ENCODE data around the gene CCDC54.
A peak's percentile ranks its signal among the peaks of the same experiment; 100 is the strongest.

The CCDC54 gene

GRCh38 chr3:107413264-107413663, 36.0 kb downstream of the CCDC54 start:
- no peak for DNase-seq (ENCODE audit: extremely low spot score)
- CTCF ChIA-PET: interaction anchor here (0.6 kb wide), 1 partner anchor 8 kb away, joined by 3 read pairs; no protein-coding TSS in a partner anchor
- POLR2A ChIA-PET: no interaction called here
- TF ChIP-seq LEF1 (IDR thresholded peaks at IDR 0.05; ENCODE audit: borderline replicate concordance): no peak

GRCh38 chr3:107414325-107414964, 37.2 kb downstream of the CCDC54 start:
- POLR2A ChIA-PET: no interaction called here
- TF ChIP-seq SUZ12 (IDR thresholded peaks at IDR 0.05) (no peak), NFRKB (IDR thresholded peaks at IDR 0.05) (no peak), HDGF (IDR thresholded peaks at IDR 0.05; ENCODE audit: borderline replicate concordance) (no peak), SP1 (IDR thresholded peaks at IDR 0.05) (no peak)
- DNase-seq (ENCODE audit: extremely low spot score): no peak
- CTCF ChIA-PET: no interaction called here

GRCh38 chr3:107416138-107416537, 38.9 kb downstream of the CCDC54 start:
- TF ChIP-seq FOXK2 (IDR thresholded peaks at IDR 0.05) (no peak), SP1 (IDR thresholded peaks at IDR 0.05) (no peak), BHLHE40 (IDR thresholded peaks at IDR 0.05; ENCODE audit: borderline replicate concordance) (no peak), FOXA1 (IDR thresholded peaks at IDR 0.05) (no peak), TARDBP (IDR thresholded peaks at IDR 0.05) (no peak), ELF4 (IDR thresholded peaks at IDR 0.05) (no peak), FOXM1 (IDR thresholded peaks at IDR 0.05; ENCODE audit: borderline replicate concordance) (no peak), HDGF (IDR thresholded peaks at IDR 0.05; ENCODE audit: borderline replicate concordance) (no peak), LEF1 (IDR thresholded peaks at IDR 0.05; ENCODE audit: borderline replicate concordance) (no peak), PKNOX1 (IDR thresholded peaks at IDR 0.05) (no peak), ZNF384 (IDR thresholded peaks at IDR 0.05) (no peak), SUZ12 (IDR thresholded peaks at IDR 0.05) (no peak), CTBP1 (IDR thresholded peaks at IDR 0.05; ENCODE audit: borderline replicate concordance) (no peak), L3MBTL2 (conservative IDR thresholded peaks at IDR 0.05) (no peak), ARNT (IDR thresholded peaks at IDR 0.05) (no peak), NFRKB (IDR thresholded peaks at IDR 0.05) (no peak)
- DNase-seq (ENCODE audit: extremely low spot score): no peak
- POLR2A ChIA-PET: interaction anchor here (1.1 kb wide), 1 partner anchor 15 kb away, joined by 4 read pairs; no protein-coding TSS in a partner anchor
- CTCF ChIA-PET: interaction anchor here (1.1 kb wide), 1 partner anchor 108 kb away, joined by 3 read pairs; no protein-coding TSS in a partner anchor

- CTCF ChIA-PET: interaction anchor here (0.6 to 1.1 kb wide), 2 partner anchors 11 to 107 kb away, joined by 3 read pairs; no protein-coding TSS in a partner anchor
- POLR2A ChIA-PET: no interaction called here
- TF ChIP-seq FOXK2 (IDR thresholded peaks at IDR 0.05): no peak
- no peak for TF ChIP-seq SUZ12 (IDR thresholded peaks at IDR 0.05)
- no peak for TF ChIP-seq LEF1 (IDR thresholded peaks at IDR 0.05; ENCODE audit: borderline replicate concordance)
- no peak for TF ChIP-seq ELF4 (IDR thresholded peaks at IDR 0.05)
- TF ChIP-seq CTBP1 (IDR thresholded peaks at IDR 0.05; ENCODE audit: borderline replicate concordance): no peak
- no peak for TF ChIP-seq HDGF (IDR thresholded peaks at IDR 0.05; ENCODE audit: borderline replicate concordance)
- no peak for TF ChIP-seq PKNOX1 (IDR thresholded peaks at IDR 0.05)
- TF ChIP-seq FOXA1 (IDR thresholded peaks at IDR 0.05): no peak
- no peak for TF ChIP-seq L3MBTL2 (conservative IDR thresholded peaks at IDR 0.05)
- TF ChIP-seq NFRKB (IDR thresholded peaks at IDR 0.05): no peak
- no peak for TF ChIP-seq FOXM1 (IDR thresholded peaks at IDR 0.05; ENCODE audit: borderline replicate concordance)
- no peak for TF ChIP-seq ARNT (IDR thresholded peaks at IDR 0.05)
- no peak for TF ChIP-seq TARDBP (IDR thresholded peaks at IDR 0.05)
- no peak for TF ChIP-seq SP1 (IDR thresholded peaks at IDR 0.05)
- no peak for TF ChIP-seq ZNF384 (IDR thresholded peaks at IDR 0.05)
- TF ChIP-seq BHLHE40 (IDR thresholded peaks at IDR 0.05; ENCODE audit: borderline replicate concordance): no peak
- DNase-seq (ENCODE audit: extremely low spot score): no peak
Observed at GRCh38 chr3:107416886-107417285, 39.6 kb downstream of the CCDC54 start.

- ChIA-PET POLR2A (interaction anchor here (1.0 to 1.6 kb wide), 3 partner anchors 8 to 23 kb away, joined by 3 to 6 read pairs (median 3); no protein-coding TSS in a partner anchor), CTCF (interaction anchor here (0.6 to 2.3 kb wide), 17 partner anchors 8 to 185 kb away, joined by 3 to 13 read pairs (median 4); no protein-coding TSS in a partner anchor)
- peak; percentile 58 for DNase-seq (ENCODE audit: extremely low spot score)
- TF ChIP-seq FOXK2 (IDR thresholded peaks at IDR 0.05) (peak; percentile 74; the same call in 1 of the 2 replicates), ARNT (IDR thresholded peaks at IDR 0.05) (no peak), TARDBP (IDR thresholded peaks at IDR 0.05) (no peak)
Observed at GRCh38 chr3:107421170-107421792, 44.0 kb downstream of the CCDC54 start.

- TF ChIP-seq NFRKB (IDR thresholded peaks at IDR 0.05) (no peak), PKNOX1 (IDR thresholded peaks at IDR 0.05) (no peak), L3MBTL2 (conservative IDR thresholded peaks at IDR 0.05) (no peak), FOXK2 (IDR thresholded peaks at IDR 0.05) (no peak), FOXM1 (IDR thresholded peaks at IDR 0.05; ENCODE audit: borderline replicate concordance) (no peak), TARDBP (IDR thresholded peaks at IDR 0.05) (no peak), ARNT (IDR thresholded peaks at IDR 0.05) (no peak), SUZ12 (IDR thresholded peaks at IDR 0.05) (no peak), HDGF (IDR thresholded peaks at IDR 0.05; ENCODE audit: borderline replicate concordance) (no peak), LEF1 (IDR thresholded peaks at IDR 0.05; ENCODE audit: borderline replicate concordance) (no peak), FOXA1 (IDR thresholded peaks at IDR 0.05) (no peak), ELF4 (IDR thresholded peaks at IDR 0.05) (no peak), BHLHE40 (IDR thresholded peaks at IDR 0.05; ENCODE audit: borderline replicate concordance) (no peak), CTBP1 (IDR thresholded peaks at IDR 0.05; ENCODE audit: borderline replicate concordance) (no peak), ZNF384 (IDR thresholded peaks at IDR 0.05) (no peak), SP1 (IDR thresholded peaks at IDR 0.05) (no peak)
- POLR2A ChIA-PET: interaction anchor here (1.1 kb wide), 1 partner anchor 9 kb away, joined by 3 read pairs; no protein-coding TSS in a partner anchor
- CTCF ChIA-PET: interaction anchor here (0.7 to 2.3 kb wide), 12 partner anchors 8 to 186 kb away, joined by 3 to 13 read pairs (median 6); no protein-coding TSS in a partner anchor
- no peak for DNase-seq (ENCODE audit: extremely low spot score)
Observed at GRCh38 chr3:107421881-107422280, 44.6 kb downstream of the CCDC54 start.

All from HEK293T (cell line).